IPS-11a (cell line): ENCODE data around the gene PPP1R3D.
A peak's percentile ranks its signal among the peaks of the same experiment; 100 is the strongest.
"Not testable (repeated sequence)": the region's sequence is repeated elsewhere in the genome, so short reads cannot be mapped to it uniquely, and the experiment has no call there.

ENCODE experiments used
- H3K4me3 ChIP-seq: one replicate; pipeline ENCODE4 v1.5.1; 2013; ENCODE audit warnings: low read depth, low read length, control low read depth

Gene PPP1R3D, protein sequence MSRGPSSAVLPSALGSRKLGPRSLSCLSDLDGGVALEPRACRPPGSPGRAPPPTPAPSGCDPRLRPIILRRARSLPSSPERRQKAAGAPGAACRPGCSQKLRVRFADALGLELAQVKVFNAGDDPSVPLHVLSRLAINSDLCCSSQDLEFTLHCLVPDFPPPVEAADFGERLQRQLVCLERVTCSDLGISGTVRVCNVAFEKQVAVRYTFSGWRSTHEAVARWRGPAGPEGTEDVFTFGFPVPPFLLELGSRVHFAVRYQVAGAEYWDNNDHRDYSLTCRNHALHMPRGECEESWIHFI

GRCh38 chr20:59940129-59940955 lies at the start of gene PPP1R3D, which contains the start of gene FAM217B:
Gene PPP1R3D (minus strand): TSS chr20:59940305. CDS start chr20:59939931, 374 bp downstream.
Gene FAM217B (plus strand): TSS chr20:59940389. CDS start chr20:59943944, 3,555 bp downstream.
- peak within 1 kb of the TSS; percentile 87 for H3K4me3 ChIP-seq

DNA sequence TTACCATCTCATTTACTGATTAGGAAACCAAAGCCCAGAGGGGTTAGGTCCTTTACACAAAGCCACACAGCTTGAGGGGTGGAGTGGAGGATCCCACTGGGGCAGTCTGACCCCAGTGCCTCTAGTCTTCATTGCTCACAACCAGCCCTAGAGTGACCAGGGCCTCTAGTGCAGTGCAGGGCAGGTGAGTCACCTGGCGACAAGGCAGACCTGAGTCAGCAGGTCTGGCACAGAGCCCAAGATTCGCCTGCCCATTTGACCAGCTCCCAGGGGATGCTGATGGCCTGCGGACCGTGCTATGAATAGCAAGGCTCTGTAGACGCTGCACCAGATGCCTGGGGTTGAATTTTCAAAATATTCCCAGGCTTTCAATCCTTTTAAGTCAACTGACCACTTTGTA lies 48.0 kb upstream of the PPP1R3D start:
- H3K4me3 ChIP-seq = no peak overlapping the region

GRCh38 chr20:59987135-59987534 lies 47.0 kb upstream of the PPP1R3D start:
- H3K4me3 ChIP-seq = no peak overlapping the region

GRCh38 chr20:59985864-59986263 lies 45.8 kb upstream of the PPP1R3D start:
- H3K4me3 ChIP-seq = no peak overlapping the region

DNA sequence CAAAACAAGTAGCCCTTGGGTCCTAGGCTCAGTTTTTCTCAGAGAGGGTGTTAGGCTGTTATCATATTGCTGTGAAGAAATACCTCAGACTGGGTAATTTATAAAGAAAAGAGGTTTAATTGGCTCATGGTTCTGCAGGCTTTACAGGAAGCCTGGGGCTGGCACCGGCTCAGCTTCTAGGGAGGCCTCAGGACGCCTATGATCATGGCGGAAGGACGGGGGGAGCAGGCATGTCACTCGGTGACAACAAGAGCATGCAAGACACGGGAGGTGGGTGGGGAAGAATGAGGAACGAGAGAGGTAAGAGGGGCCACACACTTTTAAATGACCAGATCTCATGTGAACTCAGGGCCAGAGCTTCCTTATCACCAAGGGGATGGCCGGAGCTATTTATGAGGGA lies 45.1 kb upstream of the PPP1R3D start:
- H3K4me3 ChIP-seq = no peak overlapping the region

- H3K4me3 ChIP-seq = no peak overlapping the region
Measured at GRCh38 chr20:59984541-59984940, 44.4 kb upstream of the PPP1R3D start.

- H3K4me3 ChIP-seq = no peak overlapping the region
Measured at GRCh38 chr20:59983076-59983475, 43.0 kb upstream of the PPP1R3D start.

GRCh38 chr20:59977086-59977485 lies 37.0 kb upstream of the PPP1R3D start:
- no peak overlapping the region for H3K4me3 ChIP-seq

- H3K4me3 ChIP-seq = no peak overlapping the region
Measured at GRCh38 chr20:59976156-59976782, 36.2 kb upstream of the PPP1R3D start.

GRCh38 chr20:59972037-59972801 lies 32.1 kb upstream of the PPP1R3D start:
- no peak overlapping the region for H3K4me3 ChIP-seq

DNA sequence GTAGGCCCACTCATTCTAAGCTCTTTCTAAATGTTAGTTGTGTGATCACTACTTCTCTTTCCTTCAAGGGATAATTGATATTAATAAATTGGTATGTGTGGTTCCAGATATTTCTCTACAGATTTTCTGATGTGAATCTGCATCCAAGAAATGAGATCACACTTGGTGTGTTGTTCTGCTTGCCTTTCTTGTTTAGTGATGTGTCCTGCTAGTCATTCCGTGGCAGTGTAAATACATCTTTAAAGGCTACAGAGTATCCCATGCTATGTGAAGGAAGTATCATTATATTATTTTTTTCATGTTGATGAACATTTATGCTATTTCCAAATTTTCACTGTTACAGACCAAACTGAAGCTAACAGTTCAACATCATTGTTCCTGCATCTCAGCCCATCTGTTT lies 31.3 kb upstream of the PPP1R3D start:
- H3K4me3 ChIP-seq = no peak overlapping the region

GRCh38 chr20:59966428-59966827 lies 26.3 kb upstream of the PPP1R3D start:
- H3K4me3 ChIP-seq = no peak overlapping the region

DNA sequence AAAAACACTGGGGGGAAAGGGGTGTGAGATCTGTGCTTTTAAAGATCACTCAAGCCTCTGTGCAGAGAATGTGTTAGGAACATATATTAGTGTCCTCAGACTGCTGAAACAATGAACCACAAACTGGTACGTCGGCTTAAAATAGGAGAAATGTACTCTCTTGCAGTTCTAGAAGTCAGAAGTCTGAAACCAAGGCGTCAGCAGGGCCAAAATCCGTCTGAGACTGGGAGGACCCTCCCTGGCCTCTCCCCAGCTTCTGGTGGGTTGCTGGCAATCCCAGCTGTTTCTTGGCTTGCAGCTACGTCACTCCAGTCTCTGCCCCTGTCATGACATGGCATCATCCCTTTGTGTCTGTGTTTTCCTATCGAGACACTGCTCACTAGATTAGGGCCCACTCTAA lies 22.1 kb upstream of the PPP1R3D start:
- no peak overlapping the region for H3K4me3 ChIP-seq

DNA sequence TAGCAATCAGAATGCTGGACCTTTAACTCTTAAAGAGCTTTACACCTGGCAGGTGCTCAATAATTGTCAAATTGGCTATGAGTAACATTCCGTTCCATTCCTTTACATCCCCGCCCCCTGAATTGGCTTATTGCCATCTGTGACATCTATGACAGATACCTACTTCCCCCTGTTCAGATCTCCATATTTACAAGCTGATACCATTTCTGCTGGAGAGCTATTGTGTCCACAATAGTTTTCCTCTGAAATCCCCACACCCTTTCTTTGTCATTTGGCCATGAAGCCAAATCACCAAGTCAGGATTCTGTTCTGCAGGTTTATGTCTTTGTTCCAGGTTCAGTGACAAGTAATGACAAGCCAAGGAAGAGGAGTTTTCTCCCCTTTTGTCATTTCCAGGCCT lies 21.3 kb upstream of the PPP1R3D start:
- H3K4me3 ChIP-seq = no peak overlapping the region

DNA sequence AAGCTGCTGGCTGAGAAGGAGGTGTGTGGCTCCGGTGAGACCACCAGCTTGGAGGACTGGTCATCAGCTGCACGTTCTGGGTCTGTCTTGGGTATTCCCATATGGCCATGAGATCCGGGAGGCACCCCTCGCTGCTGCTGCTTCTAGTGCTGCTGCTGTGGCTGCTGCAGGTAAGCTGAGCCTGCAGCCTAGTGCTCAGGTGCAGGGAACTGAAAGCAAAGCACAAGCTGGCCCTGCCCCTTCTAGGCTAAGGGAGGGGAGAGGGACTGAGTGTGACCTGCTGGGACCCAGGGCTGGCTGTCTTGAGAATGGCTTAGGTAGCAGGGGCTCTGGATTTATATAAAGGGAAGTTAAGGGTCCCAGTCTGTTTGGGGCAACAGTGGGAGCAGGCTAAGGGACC lies 18.5 kb upstream of the PPP1R3D start:
- H3K4me3 ChIP-seq = no peak overlapping the region

DNA sequence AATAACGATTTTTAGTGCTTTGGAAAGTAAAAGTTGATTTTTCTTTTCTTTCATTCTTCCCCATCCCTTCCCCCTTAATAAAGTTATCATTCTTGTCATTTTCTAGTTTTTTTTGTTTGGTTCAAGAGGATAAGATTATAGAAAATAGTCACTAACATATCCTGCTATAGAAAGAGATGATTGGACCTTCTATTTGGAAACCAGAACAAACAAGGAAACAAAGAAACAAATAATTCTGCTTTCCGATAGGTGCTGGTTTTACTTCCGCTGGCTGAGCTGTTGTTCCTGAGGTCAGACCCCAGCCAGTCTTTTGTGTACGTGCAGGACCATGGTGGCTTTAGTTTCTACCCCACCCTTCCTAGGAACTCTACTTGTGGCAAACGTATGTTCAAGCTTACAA lies 18.0 kb upstream of the PPP1R3D start, which contains the start of gene CDH26:
Gene CDH26 (plus strand): TSS at position 301 of the 400 bp plus-strand sequence. CDS start 304 bp downstream, outside the sequence.
- H3K4me3 ChIP-seq = no peak within 1 kb of the TSS

GRCh38 chr20:59957568-59957967 lies 17.5 kb upstream of the PPP1R3D start:
- H3K4me3 ChIP-seq = not testable (repeated sequence)

DNA sequence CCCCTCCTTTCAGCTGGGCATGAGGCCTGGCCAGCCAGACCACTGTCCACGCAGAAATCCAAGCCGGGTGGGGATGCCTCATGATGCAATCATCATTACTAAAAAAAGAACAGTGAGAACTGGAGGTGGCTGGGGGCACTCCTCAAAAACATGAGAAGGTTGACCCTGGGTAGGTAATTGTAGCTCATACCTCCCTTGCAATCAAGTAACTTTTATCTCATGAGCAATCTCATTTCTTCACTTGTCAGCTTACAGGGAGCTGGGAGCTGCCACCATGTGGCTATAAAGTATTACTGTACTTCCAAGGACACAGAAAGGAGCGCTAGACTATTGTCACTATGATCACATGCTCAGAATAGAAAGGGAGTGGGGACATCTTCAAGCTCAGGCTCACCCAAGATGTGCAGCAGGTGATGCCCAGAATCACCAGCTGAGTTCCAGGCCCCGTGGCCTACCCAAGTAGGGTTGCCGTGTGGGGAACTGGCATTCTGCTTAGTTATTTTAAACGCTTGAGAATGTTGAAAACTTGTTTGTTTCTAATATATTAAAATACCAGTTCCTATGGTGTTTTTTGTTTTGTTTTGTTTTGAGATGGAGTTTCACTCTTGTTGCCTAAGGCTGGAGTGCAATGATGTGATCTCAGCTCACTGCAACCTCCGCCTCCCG lies 15.2 kb upstream of the PPP1R3D start:
- no peak overlapping the region for H3K4me3 ChIP-seq

GRCh38 chr20:59954718-59955117 lies 14.6 kb upstream of the PPP1R3D start:
- H3K4me3 ChIP-seq = no peak overlapping the region

- no peak overlapping the region for H3K4me3 ChIP-seq
Measured at GRCh38 chr20:59949911-59950310, 9.8 kb upstream of the PPP1R3D start.
